ENCODE measurements around the gene ACTL6B.

GRCh38 chr7:100649826-100650565, 6.3 kb downstream of the ACTL6B start:
- TF ChIP-seq EZH2phosphoT487 (IDR thresholded peaks at IDR 0.05; ENCODE audit: borderline replicate concordance, low read length): no peak
- TF ChIP-seq, protein P1, sequence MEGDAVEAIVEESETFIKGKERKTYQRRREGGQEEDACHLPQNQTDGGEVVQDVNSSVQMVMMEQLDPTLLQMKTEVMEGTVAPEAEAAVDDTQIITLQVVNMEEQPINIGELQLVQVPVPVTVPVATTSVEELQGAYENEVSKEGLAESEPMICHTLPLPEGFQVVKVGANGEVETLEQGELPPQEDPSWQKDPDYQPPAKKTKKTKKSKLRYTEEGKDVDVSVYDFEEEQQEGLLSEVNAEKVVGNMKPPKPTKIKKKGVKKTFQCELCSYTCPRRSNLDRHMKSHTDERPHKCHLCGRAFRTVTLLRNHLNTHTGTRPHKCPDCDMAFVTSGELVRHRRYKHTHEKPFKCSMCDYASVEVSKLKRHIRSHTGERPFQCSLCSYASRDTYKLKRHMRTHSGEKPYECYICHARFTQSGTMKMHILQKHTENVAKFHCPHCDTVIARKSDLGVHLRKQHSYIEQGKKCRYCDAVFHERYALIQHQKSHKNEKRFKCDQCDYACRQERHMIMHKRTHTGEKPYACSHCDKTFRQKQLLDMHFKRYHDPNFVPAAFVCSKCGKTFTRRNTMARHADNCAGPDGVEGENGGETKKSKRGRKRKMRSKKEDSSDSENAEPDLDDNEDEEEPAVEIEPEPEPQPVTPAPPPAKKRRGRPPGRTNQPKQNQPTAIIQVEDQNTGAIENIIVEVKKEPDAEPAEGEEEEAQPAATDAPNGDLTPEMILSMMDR (conservative IDR thresholded peaks at IDR 0.05; ENCODE audit: low read depth, low read length): no peak
- TF ChIP-seq EZH2 (IDR thresholded peaks at IDR 0.05; ENCODE audit: low read length, unreplicated experiment): no peak

Measured in PC-3 (cell line).